NCI-H460 (cell line): Measurements from ENCODE around the gene TMEM45A. TPM values are rescaled to one million over a fixed set of nuclear protein-coding genes. Genes with fewer than 3 reads are reported as not detected.
"Not testable (repeated sequence)": the region's sequence is repeated elsewhere in the genome, so short reads cannot be mapped to it uniquely, and the experiment has no call there.

Source experiments
- DNase-seq: peaks from one replicate; pipeline ENCODE4 v3.0.0-alpha.2; 2016; ENCODE audit warnings: low read depth; ENCODE audit errors: extremely low read depth
- polyA plus RNA-seq: library from polyadenylated mRNA; depleted of rRNA; stranded (reverse); fragments of >200 nt; gene quantifications from 2 replicates; pipeline ENCODE4 v1.2.3, GENCODE V29; 2014; cell fraction: nucleus; rRNA removed
- total RNA-seq: library from RNA; depleted of rRNA; stranded (reverse); fragments of >200 nt; shearing (Covaris generic); gene quantifications from 2 replicates; pipeline ENCODE4 v1.2.3, GENCODE V29; 2014; rRNA removed

Gene TMEM45A, protein sequence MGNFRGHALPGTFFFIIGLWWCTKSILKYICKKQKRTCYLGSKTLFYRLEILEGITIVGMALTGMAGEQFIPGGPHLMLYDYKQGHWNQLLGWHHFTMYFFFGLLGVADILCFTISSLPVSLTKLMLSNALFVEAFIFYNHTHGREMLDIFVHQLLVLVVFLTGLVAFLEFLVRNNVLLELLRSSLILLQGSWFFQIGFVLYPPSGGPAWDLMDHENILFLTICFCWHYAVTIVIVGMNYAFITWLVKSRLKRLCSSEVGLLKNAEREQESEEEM
- 6.5 and 8.9 TPM in 2 replicates for total RNA-seq
- polyA plus RNA-seq = 1.3 and 3.0 TPM in 2 replicates

- peak; percentile 89 for DNase-seq
These were observed at the start of gene TMEM45A for GRCh38 chr3:100492059-100493006. Gene TMEM45A, plus strand, starts transcription at chr3:100492619. Its CDS starts 62,593 bp downstream, at chr3:100555212.

DNA sequence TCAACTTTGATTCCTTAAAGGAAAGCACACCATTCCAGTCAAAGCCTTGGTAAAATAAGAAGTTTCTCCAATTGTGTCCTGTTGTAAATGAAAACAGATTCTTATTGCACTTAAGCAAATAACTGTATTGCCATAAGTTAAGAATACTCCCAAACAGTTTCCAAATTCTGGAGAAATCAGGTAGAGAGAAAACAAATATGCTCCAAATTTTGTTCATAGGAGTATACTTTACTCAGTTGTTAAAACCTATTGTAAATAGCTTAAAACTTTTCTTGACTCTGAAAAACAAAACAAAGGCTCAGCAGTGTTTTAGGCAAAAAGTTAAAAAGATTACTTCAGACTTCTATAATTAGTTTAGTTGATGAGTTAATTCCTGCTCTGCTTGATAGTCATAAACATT lies 48.7 kb upstream of the TMEM45A start:
- DNase-seq = no peak

- not testable (repeated sequence) for DNase-seq
These were observed 45.4 kb upstream of the TMEM45A start for GRCh38 chr3:100447067-100447466.

DNA sequence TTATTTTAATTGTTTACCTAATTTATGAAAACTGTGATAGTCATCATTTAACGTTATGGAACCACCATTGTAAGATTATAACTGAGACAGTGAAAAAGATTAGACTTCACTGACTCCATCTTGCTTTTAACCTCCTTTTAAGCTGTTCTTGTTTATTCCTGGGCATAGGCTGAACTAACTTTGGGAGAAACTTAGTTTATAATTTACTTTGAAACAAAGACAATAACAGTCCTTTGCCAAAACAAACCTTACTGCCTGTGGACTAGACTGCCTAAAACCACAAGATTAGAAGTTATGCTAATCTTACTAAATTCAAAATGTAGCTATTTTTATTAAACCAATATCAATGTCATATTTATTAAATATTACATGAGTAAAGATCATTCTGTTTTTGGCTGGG lies 44.3 kb upstream of the TMEM45A start:
- DNase-seq = no peak

DNA sequence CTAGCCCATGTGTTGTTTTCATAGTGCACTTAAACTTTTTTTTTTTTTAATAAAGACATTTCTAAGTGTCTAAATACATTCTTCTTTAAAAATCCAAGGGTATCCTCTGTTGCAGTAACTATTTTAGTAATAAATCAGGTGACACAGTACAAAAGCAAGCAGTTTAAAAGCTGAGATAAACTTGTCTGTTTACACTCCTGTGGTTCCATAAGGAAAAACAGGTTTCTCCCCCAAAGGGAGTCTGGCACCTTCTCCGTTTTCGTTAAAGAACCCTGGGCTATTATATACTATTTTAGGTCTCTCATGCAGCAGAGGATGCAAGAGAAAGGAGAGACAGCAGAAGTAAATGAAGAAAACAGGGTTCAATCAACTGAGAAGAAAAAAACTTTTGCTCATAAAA lies 43.2 kb upstream of the TMEM45A start:
- no peak for DNase-seq

- no peak for DNase-seq
These were observed 37.7 kb upstream of the TMEM45A start for GRCh38 chr3:100454677-100455076.

DNA sequence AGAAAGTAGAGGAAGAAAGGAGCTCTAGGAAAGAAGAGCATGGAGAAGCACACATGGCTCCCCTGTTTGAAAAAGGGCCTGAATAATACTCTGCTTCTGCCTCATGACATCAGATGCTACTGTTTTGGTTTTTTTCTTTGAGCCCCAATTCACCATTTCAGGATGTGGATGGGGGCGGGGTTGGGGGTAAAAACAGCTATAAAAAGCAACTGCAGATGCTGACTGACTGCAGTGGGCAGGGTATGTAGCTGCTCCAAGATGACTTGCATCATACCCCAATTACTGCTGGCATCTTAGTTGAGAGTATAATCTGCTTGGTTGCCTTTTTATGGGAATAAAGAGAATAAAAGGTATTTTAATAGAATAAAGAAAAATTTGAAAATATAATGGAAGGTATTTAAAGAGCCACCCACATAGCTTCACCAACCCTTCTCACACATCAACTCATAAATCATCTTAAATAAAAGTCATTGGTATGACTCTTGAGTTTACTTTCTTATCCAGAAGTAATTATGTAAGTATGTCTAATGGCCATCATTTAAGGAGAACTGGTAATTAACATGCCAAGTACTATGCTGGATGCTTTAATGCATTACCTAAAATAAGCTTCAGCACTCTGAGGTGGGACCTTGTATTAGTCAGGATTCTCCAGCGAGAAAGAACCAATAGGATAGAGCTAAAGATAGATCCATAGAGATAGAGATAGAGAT lies 36.4 kb upstream of the TMEM45A start:
- no peak for DNase-seq

DNA sequence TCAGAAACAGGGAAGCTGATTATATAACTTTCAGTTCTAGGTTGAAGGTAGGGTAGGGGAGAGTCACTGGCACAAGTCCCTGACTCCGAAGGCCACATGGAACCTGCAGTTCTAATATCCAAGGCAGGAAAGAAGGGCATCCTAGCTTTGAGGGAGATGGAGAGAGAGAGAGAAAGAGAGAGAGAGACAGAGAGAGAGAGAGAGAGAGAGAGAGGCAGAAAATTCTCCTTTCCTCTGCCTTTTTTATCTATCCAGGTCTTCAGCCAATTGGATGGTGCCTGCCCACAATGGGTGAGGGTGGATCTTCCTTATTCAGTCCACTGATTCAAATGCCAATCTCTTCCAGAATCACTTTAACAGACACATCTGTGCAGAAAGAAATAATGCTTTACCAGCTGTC lies 35.7 kb upstream of the TMEM45A start:
- no peak for DNase-seq

- DNase-seq = no peak
These were observed 34.6 kb upstream of the TMEM45A start for GRCh38 chr3:100457811-100458210.

- no peak for DNase-seq
These were observed 33.6 kb upstream of the TMEM45A start for GRCh38 chr3:100458814-100459213.

- peak; percentile 51 for DNase-seq
These were observed 29.4 kb upstream of the TMEM45A start for GRCh38 chr3:100463002-100463401.

DNA sequence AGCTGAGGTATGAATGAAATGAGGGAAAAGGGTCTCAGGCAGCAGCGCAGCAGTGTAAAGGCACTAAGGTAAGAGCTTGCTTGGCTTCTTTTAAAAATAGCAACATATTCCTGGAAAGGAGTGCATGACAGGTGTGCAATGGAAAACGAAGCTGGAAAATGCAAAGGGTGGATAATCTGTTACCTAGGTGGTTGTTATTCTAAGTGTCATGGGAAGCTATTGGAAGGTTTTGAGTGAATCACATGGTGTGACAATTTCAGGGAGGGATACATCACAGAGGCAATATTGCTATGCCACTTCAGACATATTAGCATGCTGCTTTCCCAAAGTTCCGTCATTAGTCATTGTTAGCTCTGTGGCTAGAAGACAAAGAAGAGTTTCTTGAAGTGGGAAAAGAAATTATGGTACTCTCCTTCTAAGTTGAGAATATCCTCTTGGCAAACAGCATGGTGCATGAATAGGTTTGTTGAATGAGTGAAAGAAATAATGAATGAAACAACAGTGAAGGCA lies 28.7 kb upstream of the TMEM45A start:
- no peak for DNase-seq

- no peak for DNase-seq
These were observed 26.3 kb upstream of the TMEM45A start for GRCh38 chr3:100465892-100466777.

- no peak for DNase-seq
These were observed 25.3 kb upstream of the TMEM45A start for GRCh38 chr3:100467133-100467532.

- DNase-seq = no peak
These were observed 23.7 kb upstream of the TMEM45A start for GRCh38 chr3:100468676-100469075.

DNA sequence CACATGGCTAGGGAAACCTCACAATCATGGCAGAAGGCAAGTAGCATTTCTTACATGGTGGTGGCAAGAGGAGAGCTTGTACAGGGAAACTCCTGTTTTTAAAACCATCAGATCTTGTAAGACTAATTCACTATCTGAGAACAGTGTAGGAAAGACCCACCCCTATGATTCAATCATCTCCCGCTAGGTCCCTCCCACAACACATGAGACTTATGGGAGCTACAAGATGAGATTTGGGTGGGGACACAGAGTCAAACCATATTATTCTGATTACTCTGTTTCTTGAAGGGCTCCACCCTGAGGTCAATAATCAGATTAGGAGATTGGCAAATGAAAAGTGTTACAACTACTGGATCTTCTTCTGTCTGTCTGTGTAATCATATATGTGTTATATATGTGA lies 21.5 kb upstream of the TMEM45A start:
- DNase-seq = no peak

- DNase-seq = no peak
These were observed 21.0 kb upstream of the TMEM45A start for GRCh38 chr3:100471444-100471843.

GRCh38 chr3:100477851-100478360 lies 14.5 kb upstream of the TMEM45A start:
- DNase-seq = not testable (repeated sequence)

GRCh38 chr3:100478521-100478920 lies 13.9 kb upstream of the TMEM45A start:
- not testable (repeated sequence) for DNase-seq

DNA sequence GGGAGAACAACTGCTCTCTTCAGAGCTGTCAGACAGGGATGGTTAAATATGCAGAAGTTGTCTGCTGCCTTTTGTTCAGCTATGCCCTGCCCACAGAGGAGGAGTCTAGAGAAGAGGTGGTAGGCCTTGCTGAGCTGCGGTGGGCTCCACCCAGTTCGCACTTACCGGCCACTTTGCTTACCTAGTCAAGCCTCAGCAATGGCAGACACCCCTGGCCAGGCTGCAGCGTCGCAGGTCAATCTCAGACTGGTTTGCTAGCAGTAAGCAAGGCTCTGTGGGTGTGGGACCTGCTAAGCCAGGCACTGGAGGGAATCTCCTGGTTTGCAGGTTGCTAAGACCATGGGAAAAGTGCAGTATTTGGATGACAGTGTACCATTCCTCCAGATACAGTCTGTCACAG lies 12.3 kb upstream of the TMEM45A start:
- no peak for DNase-seq
